Measurements from ENCODE around the gene COBLL1.

GRCh38 chr2:164692114-164692513 is 149.5 kb downstream of the COBLL1 start:
- TF ChIP-seq CTCF (conservative IDR thresholded peaks at IDR 0.05) (no peak), ZFX (IDR thresholded peaks at IDR 0.05) (no peak)

Measured in C4-2B (cell line).